ENCODE data around the gene FAM50A. TPM values are rescaled to one million over a fixed set of nuclear protein-coding genes. Genes with fewer than 3 reads are reported as not detected.
"Not testable (repeated sequence)": the region's sequence is repeated elsewhere in the genome, so short reads cannot be mapped to it uniquely, and the experiment has no call there.

The FAM50A gene
- polyA plus RNA-seq, 1 donor from 2014 or later = 68.3 TPM

DNA sequence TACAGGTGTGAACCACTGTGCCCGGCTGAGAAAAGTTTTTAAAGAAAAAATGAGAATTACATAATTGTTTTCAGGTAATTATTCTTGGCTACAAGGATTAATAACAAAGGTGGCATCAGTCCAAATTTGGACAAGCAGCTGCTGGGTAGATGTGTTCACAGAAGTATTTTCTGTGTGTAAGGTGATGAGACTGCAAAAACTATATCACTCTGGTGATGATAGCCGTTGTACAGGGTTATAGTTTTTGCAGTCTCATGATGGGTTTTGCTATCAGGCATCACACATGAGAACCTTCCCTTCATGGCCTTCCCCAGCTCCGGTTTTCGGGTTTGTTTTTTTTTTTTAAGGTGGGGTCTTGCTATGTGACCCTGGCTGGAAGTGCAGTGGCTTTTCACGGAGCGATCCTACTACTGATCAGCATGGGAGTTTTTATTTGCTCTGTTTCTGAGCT, 51.6 kb downstream of the FAM50A start:
- H3K9me2 ChIP-seq (ENCODE audit: insufficient read depth, low read length) = no peaks in the 10 kb centered on the region
- H3K4me2 ChIP-seq (ENCODE audit: low read length) = no peak overlapping the region
- H4K20me1 ChIP-seq (ENCODE audit: insufficient read depth) = no peaks in the 10 kb centered on the region
- no peak overlapping the region for H3K4me3 ChIP-seq (ENCODE audit: low read length)
- H3K27me3 ChIP-seq (ENCODE audit: insufficient read depth, low read depth, low read length) = no peaks in the 10 kb centered on the region
- H3K27ac ChIP-seq (ENCODE audit: low read length) = no peak overlapping the region
- no peak overlapping the region for H3K9ac ChIP-seq (ENCODE audit: low read length)
- no peaks in the 10 kb centered on the region for H3F3A ChIP-seq (ENCODE audit: insufficient read depth, low read length, poor library complexity, severe bottlenecking)
- no peaks in the 10 kb centered on the region for H3K36me3 ChIP-seq (ENCODE audit: insufficient read depth, low read length)
- TF ChIP-seq REST (IDR thresholded peaks at IDR 0.05; ENCODE audit: borderline replicate concordance) = no peak
- no peak for TF ChIP-seq EZH2 (IDR thresholded peaks at IDR 0.05; ENCODE audit: borderline replicate concordance, insufficient read depth, low read length, poor library complexity, severe bottlenecking)
- no peak for TF ChIP-seq TAF1 (IDR thresholded peaks at IDR 0.05; ENCODE audit: low read depth)
- TF ChIP-seq RAD21 (conservative IDR thresholded peaks at IDR 0.05) = no peak
- TF ChIP-seq CTCF (IDR thresholded peaks at IDR 0.05; ENCODE audit: poor library complexity, severe bottlenecking) = no peak
- no peak for TF ChIP-seq POLR2AphosphoS5 (IDR thresholded peaks at IDR 0.05)
- no peak for TF ChIP-seq MXI1 (conservative IDR thresholded peaks at IDR 0.05; ENCODE audit: poor library complexity, severe bottlenecking)
- TF ChIP-seq EP300 (conservative IDR thresholded peaks at IDR 0.05; ENCODE audit: poor library complexity, severe bottlenecking) = no peak
- no peak for TF ChIP-seq SMC3 (conservative IDR thresholded peaks at IDR 0.05; ENCODE audit: poor library complexity)
- no peaks in the 10 kb centered on the region for H3K9me3 ChIP-seq (ENCODE audit: low read length)
- H3K79me2 ChIP-seq (replicated peaks; ENCODE audit: insufficient read depth, low read length) = no peaks in the 10 kb centered on the region
- no peak overlapping the region for H2AFZ ChIP-seq (ENCODE audit: low read depth, low read length)

GRCh38 chrX:154496591-154497137, 52.7 kb downstream of the FAM50A start:
- H3K79me2 ChIP-seq (replicated peaks; ENCODE audit: insufficient read depth, low read length); H3K9ac ChIP-seq (ENCODE audit: low read length); H3K4me2 ChIP-seq (ENCODE audit: low read length); H3K9me2 ChIP-seq (ENCODE audit: insufficient read depth, low read length); H3F3A ChIP-seq (ENCODE audit: insufficient read depth, low read length, poor library complexity, severe bottlenecking); H2AFZ ChIP-seq (ENCODE audit: low read depth, low read length); H3K36me3 ChIP-seq (ENCODE audit: insufficient read depth, low read length); H3K27me3 ChIP-seq (ENCODE audit: insufficient read depth, low read depth, low read length); H3K4me3 ChIP-seq (ENCODE audit: low read length); H3K27ac ChIP-seq (ENCODE audit: low read length); H3K9me3 ChIP-seq (ENCODE audit: low read length); H4K20me1 ChIP-seq (ENCODE audit: insufficient read depth): not testable (repeated sequence)

Small RNA genes within 50 kb of the gene (small RNA-seq; reads per million reads assigned to genes)
- 0 to 3.4 (median 1.5) reads per million in 3 experiments for gene MIR6858
- 0 reads per million in 3 experiments for gene RN7SL697P
- 0 reads per million in 3 experiments for gene SNORA70

Other genes with a start within 250 kb of the FAM50A start
- not detected in 2 replicates for gene OPN1MW2, start 224.4 kb upstream of the FAM50A start, polyA plus RNA-seq
- not detected in 2 replicates for gene OPN1MW3, start 186.6 kb upstream of the FAM50A start, polyA plus RNA-seq
- not detected in 2 replicates for gene TEX28, start 149.0 kb upstream of the FAM50A start, polyA plus RNA-seq
- gene TKTL1, start 148.3 kb upstream of the FAM50A start, polyA plus RNA-seq = 0.14 TPM in 1 of 2 replicates, not detected in the other
- gene FLNA, start 69.5 kb upstream of the FAM50A start, polyA plus RNA-seq = 84.9 and 118 TPM in 2 replicates
- 67.9 and 86.3 TPM in 2 replicates for gene EMD, start 64.8 kb upstream of the FAM50A start, polyA plus RNA-seq
- gene RPL10, start 45.8 kb upstream of the FAM50A start, polyA plus RNA-seq = 3,689 and 3,975 TPM in 2 replicates
- gene DNASE1L1, start 34.9 kb upstream of the FAM50A start, polyA plus RNA-seq = 8.3 and 9.2 TPM in 2 replicates
- gene TAFAZZIN, start 32.6 kb upstream of the FAM50A start, polyA plus RNA-seq = 51.2 and 60.5 TPM in 2 replicates
- gene ATP6AP1, start 15.5 kb upstream of the FAM50A start, polyA plus RNA-seq = 126 and 159 TPM in 2 replicates
- 370 and 415 TPM in 2 replicates for gene GDI1, start 7.0 kb upstream of the FAM50A start, polyA plus RNA-seq
- gene PLXNA3, start 14.1 kb downstream of the FAM50A start, polyA plus RNA-seq = 17.2 and 22.2 TPM in 2 replicates
- 37.3 and 43.6 TPM in 2 replicates for gene LAGE3, start 35.1 kb downstream of the FAM50A start, polyA plus RNA-seq
- 28.5 and 32.2 TPM in 2 replicates for gene UBL4A, start 42.5 kb downstream of the FAM50A start, polyA plus RNA-seq
- 2.7 and 6.0 TPM in 2 replicates for gene SLC10A3, start 46.5 kb downstream of the FAM50A start, polyA plus RNA-seq
- gene FAM3A, start 72.1 kb downstream of the FAM50A start, polyA plus RNA-seq = 19.5 and 30.9 TPM in 2 replicates
- 13.6 and 18.8 TPM in 2 replicates for gene G6PD, start 102.7 kb downstream of the FAM50A start, polyA plus RNA-seq
- 32.6 and 37.7 TPM in 2 replicates for gene IKBKG, start 103.5 kb downstream of the FAM50A start, polyA plus RNA-seq
- gene CTAG1A, start 141.0 kb downstream of the FAM50A start, polyA plus RNA-seq = not detected in 2 replicates
- not detected in 2 replicates for gene CTAG1B, start 175.1 kb downstream of the FAM50A start, polyA plus RNA-seq
- not detected in 2 replicates for gene CTAG2, start 209.4 kb downstream of the FAM50A start, polyA plus RNA-seq